Erythroblast (primary cell): ENCODE data around the gene CFAP70.
A peak's percentile ranks its signal among the peaks of the same experiment; 100 is the strongest.

ENCODE experiments used
- DNase-seq, 2 experiments: peaks; one replicate each; lab custom pipeline; 2025; lab: John Stamatoyannopoulos, UW
- GATA1 ChIP-seq: IDR thresholded peaks from 2 replicates; pipeline ENCODE4 v1.6.1; 2011; ENCODE audit warnings: low read depth, mild to moderate bottlenecking, control low read depth, low read length, moderate library complexity
- POLR2A ChIP-seq: IDR thresholded peaks from 2 replicates; pipeline ENCODE4 v1.6.1; 2011; ENCODE audit warnings: mild to moderate bottlenecking, low read length

Gene CFAP70

DNA sequence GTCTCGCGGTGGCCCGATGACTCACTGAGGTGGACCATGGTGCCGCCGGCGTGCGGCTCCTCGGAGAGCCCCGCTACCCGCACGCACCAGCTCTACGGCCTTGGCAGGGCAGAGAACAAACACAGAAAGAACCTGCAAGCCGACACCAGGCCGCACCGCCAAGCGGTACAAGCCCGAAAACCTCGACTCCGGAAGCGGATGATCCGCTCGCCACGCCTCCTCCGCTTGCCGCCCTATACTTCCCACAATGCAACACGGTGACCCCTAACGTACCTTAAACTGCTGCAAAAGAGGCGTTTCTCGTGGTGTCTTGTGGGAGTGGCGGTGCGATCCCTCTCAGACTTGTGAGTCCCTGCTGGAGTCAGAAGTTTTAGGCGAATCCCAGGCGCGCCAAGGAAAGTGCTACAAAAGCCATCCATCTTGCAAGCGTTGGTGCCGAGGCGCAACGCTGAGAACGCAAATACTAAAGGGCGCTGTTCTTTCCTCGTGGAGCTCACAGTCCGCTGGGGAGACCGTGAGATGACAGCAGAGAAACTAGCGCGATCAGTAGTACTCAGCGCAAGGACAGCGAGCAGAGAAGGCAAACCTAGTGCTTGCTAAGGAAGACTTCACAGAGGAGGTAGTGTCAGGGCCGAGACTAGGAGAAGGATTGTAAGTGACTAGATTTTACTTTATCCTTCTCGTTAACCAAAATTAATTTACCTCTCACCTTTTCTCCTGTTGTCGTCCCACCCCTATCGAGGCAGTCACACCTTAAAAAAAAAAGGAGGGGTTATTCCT lies 106.0 kb downstream of the CFAP70 start, which contains the start of gene MRPS16:
TSS of gene MRPS16 (minus strand) at position 200 of the 780 bp plus-strand sequence. CDS start at position 38, 162 bp downstream.
- TF ChIP-seq GATA1 (no peak), POLR2A (peak; percentile 98)
- peak; percentile 96 to 97 for DNase-seq

GRCh38 chr10:73251683-73252444 lies 106.8 kb downstream of the CFAP70 start:
- no peak for TF ChIP-seq GATA1
- no peak for TF ChIP-seq POLR2A
- peak; percentile 49 to 55 for DNase-seq

GRCh38 chr10:73248259-73248724 lies 110.4 kb downstream of the CFAP70 start:
- DNase-seq: no peak
- no peak for TF ChIP-seq GATA1
- no peak for TF ChIP-seq POLR2A

GRCh38 chr10:73247509-73248258 lies 111.0 kb downstream of the CFAP70 start:
- peak in 1 of 2 experiments; percentile 37 for DNase-seq

DNA sequence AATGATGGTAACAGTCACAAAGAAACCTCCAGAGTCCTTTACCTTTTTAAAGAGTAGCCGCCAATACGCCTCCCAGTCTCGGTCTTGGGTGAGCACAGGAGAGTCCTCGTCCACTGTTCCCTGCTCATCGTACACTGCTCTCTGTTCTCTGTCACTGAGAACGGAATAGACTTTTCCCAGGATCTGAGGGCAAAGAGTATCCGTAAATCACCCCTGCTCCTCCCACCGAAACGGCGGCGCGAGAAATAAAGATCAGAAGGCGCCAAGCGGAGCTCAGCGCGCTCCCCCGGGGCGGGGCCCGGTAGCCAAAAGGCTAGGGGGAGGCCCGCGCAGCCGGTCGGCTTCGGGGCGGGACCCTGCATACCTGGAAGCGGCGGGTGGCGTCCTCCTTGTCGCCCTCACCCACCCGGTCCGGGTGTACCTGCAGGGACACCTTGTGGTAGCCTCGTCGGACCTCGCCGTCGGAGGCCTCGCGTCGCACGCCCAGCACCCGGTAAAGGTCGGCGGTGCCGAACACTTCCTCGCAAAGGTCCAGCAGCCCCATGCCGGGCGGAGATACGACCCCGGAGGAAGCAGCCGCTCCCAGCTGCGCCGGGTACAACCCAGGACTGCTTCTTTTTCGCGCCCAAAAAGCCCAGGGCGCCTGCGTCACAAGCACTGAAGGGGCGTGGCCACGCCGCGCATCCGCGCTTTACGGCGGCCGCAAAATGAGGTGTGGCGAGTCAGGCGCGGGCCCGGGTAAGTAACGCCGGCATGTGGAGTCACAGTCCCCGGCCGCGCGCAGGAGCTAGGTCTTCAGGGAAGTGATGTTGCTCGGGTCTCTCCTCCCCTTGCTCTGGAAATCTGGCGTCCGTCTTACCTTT lies 111.8 kb downstream of the CFAP70 start, which contains the start of gene DNAJC9:
TSS of gene DNAJC9 (minus strand) at position 610 of the 863 bp plus-strand sequence. CDS start at position 544, 66 bp downstream.
- TF ChIP-seq GATA1: no peak
- TF ChIP-seq POLR2A: peak; percentile 99
- DNase-seq: peak; percentile 98

More at GRCh38 chr10:73247509-73248258, 111.0 kb downstream of the CFAP70 start:
- TF ChIP-seq POLR2A: no peak
- no peak for TF ChIP-seq GATA1

GRCh38 chr10:73246322-73246645 lies 112.4 kb downstream of the CFAP70 start:
- no peak for TF ChIP-seq GATA1
- no peak for TF ChIP-seq POLR2A
- DNase-seq: peak in 1 of 2 experiments; percentile 64

DNA sequence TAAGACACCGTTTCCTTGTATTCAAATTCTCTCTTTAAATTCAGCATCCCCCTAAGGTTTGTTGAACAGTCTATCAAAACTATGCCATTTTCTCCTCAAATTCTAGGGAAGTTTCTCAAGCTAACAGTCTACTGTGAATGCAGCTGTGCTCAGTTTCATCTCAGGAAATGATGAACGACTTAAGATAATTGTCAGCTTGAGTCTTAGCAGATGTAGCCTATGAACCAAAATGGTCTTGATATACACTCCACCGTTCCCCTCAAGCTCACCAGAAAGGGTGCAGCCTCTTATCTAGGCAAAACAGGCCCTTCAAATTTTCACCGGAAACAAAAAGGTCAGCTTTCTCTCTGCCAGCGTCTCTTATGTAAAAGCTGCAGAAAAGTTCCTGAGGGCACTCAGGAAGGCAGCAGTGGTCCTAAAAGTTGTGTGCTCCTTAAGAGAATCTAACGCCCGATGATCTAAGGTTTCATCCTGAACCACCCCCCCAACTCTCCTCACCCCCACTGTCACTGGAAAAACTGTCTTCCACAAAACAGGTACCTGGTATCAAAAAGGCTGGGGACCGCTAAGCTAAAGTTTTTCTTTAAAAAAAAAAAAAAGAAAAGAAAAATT lies 113.7 kb downstream of the CFAP70 start:
- TF ChIP-seq GATA1 (no peak), POLR2A (peak; percentile 82)
- DNase-seq: peak; percentile 92 to 97

GRCh38 chr10:73239908-73240307 lies 118.8 kb downstream of the CFAP70 start:
- DNase-seq: no peak
- TF ChIP-seq GATA1 (no peak), POLR2A (no peak)

- TF ChIP-seq POLR2A: peak; percentile 22
- TF ChIP-seq GATA1: no peak
- no peak for DNase-seq
Observed at GRCh38 chr10:73238990-73239566, 119.6 kb downstream of the CFAP70 start.

DNA sequence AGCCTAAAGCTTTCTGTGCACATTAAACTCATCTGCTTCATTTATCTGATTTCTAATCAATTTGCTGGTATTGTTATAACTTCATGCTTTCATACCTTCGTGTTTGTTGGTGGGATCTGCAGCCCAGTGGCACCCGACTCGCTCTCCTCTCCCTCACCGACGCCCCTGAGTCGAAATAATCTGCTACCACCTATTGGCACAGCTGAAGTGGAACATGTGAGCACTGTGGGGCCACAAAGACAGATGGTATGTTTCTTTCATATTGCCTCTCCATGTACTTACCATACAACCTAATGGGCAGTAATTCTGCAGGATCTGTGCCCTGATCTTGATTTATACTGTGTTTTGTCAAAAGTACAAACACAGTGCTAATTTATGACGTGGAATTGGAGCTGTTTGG lies 124.0 kb downstream of the CFAP70 start:
- DNase-seq: no peak
- TF ChIP-seq GATA1 (no peak), POLR2A (no peak)

- no peak for TF ChIP-seq GATA1
- TF ChIP-seq POLR2A: no peak
- no peak for DNase-seq
Observed at GRCh38 chr10:73233883-73234282, 124.8 kb downstream of the CFAP70 start.

- peak; percentile 60 to 61 for DNase-seq
- no peak for TF ChIP-seq POLR2A
- no peak for TF ChIP-seq GATA1
Observed at GRCh38 chr10:73232887-73233286, 125.8 kb downstream of the CFAP70 start.
